HEK293 (cell line): ENCODE measurements around the gene GBP3.

Experiments used
- CTCF ChIA-PET: fragments of 350-600 bp; formaldehyde crosslinking; extraction: SDS; loops from one replicate; lab custom pipeline; 2021; ENCODE audit warnings: antibody characterized with exemption; lab: Yijun Ruan, JAX
- POLR2A ChIA-PET: fragments of 300-600 bp; formaldehyde crosslinking; extraction: SDS; loops from one replicate; lab custom pipeline; 2020; ENCODE audit warnings: antibody characterized with exemption, inconsistent platforms; lab: Yijun Ruan, JAX
- H3K27ac ChIP-seq: fragments of 200-500 bp; sonication (Bioruptor generic); 2 replicates; pipeline ENCODE4 v1.5.1; 2014; ENCODE audit warnings: low read depth, low read length, control low read depth, inconsistent platforms; ENCODE audit errors: extremely low read depth
- H3K36me3 ChIP-seq, 2 experiments: fragments of 200-500 bp in 1 of 2; sonication (Bioruptor generic) in 1 of 2; 1 replicate in 1 of 2; 2 replicates in 1 of 2; pipeline ENCODE4 v1.5.1; 2014 to 2017; ENCODE audit warnings: inconsistent platforms in 2 of 2, low read length in 2 of 2; ENCODE audit not compliant: control insufficient read depth in 2 of 2, insufficient read depth in 1 of 2
- H3K4me1 ChIP-seq: fragments of 200-500 bp; sonication (Bioruptor generic); 2 replicates; pipeline ENCODE4 v1.5.1; 2014; ENCODE audit warnings: mild to moderate bottlenecking, low read length, inconsistent platforms; ENCODE audit not compliant: control insufficient read depth, insufficient read depth
- H3K4me3 ChIP-seq: 2 replicates; pipeline ENCODE4 v1.5.1; 2011; ENCODE audit warnings: low read depth, mild to moderate bottlenecking, control low read depth, low read length, moderate library complexity
- H3K9me3 ChIP-seq: fragments of 200-500 bp; sonication (Bioruptor generic); 2 replicates; pipeline ENCODE4 v1.5.1; 2014; ENCODE audit warnings: low read depth, low read length, inconsistent platforms; ENCODE audit not compliant: control insufficient read depth, insufficient read depth
- FEZF1 ChIP-seq: fragments of 450-650 bp; formaldehyde crosslinking; IDR thresholded peaks from 2 replicates; pipeline ENCODE4 v1.5.1; 2016; ENCODE audit warnings: missing biosample characterization, missing genetic modification characterization
- PRDM6 ChIP-seq: fragments of 450-650 bp; formaldehyde crosslinking; IDR thresholded peaks from 2 replicates; pipeline ENCODE4 v1.5.1; 2017; ENCODE audit warnings: missing biosample characterization, missing genetic modification characterization
- SCRT1 ChIP-seq: fragments of 450-650 bp; formaldehyde crosslinking; IDR thresholded peaks from 2 replicates; pipeline ENCODE4 v1.5.1; 2016; ENCODE audit warnings: missing biosample characterization, missing genetic modification characterization, borderline replicate concordance
- SCRT2 ChIP-seq: fragments of 450-650 bp; formaldehyde crosslinking; IDR thresholded peaks from 2 replicates; pipeline ENCODE4 v1.5.1; 2016; ENCODE audit warnings: missing biosample characterization, missing genetic modification characterization
- TCF7L2 ChIP-seq: IDR thresholded peaks from 2 replicates; pipeline ENCODE4 v1.6.1; 2011; ENCODE audit warnings: low read depth, mild to moderate bottlenecking, inconsistent platforms, low read length, moderate library complexity, borderline replicate concordance
- ZEB2 ChIP-seq: fragments of 450-650 bp; formaldehyde crosslinking; IDR thresholded peaks from 2 replicates; pipeline ENCODE4 v1.5.1; 2016; ENCODE audit warnings: missing biosample characterization, missing genetic modification characterization
- ZNF155 ChIP-seq: fragments of 450-650 bp; formaldehyde crosslinking; IDR thresholded peaks from 2 replicates; pipeline ENCODE4 v1.5.1; 2016; ENCODE audit warnings: missing biosample characterization, missing genetic modification characterization
- ZNF16 ChIP-seq: fragments of 450-650 bp; formaldehyde crosslinking; IDR thresholded peaks from 2 replicates; pipeline ENCODE4 v1.5.1; 2016; ENCODE audit warnings: low read depth, missing biosample characterization, missing genetic modification characterization
- ZNF221 ChIP-seq: fragments of 450-650 bp; formaldehyde crosslinking; IDR thresholded peaks from 2 replicates; pipeline ENCODE4 v1.5.1; 2017; ENCODE audit warnings: missing biosample characterization, missing genetic modification characterization, borderline replicate concordance
- ZNF274 ChIP-seq, 2 experiments: fragments of 200-500 bp in 1 of 2; fragments of 450-650 bp in 1 of 2; sonication (Bioruptor generic) in 1 of 2; formaldehyde crosslinking in 1 of 2; IDR thresholded peaks; 2 replicates each; pipeline versions ENCODE4 v1.5.1 to v1.6.1; 2014 to 2016; ENCODE audit warnings: borderline replicate concordance in 1 of 2, inconsistent platforms in 1 of 2, low read length in 1 of 2, missing biosample characterization in 1 of 2, missing genetic modification characterization in 1 of 2
- ZNF292 ChIP-seq: fragments of 450-650 bp; formaldehyde crosslinking; IDR thresholded peaks from 2 replicates; pipeline ENCODE4 v1.5.1; 2016; ENCODE audit warnings: low read depth, missing biosample characterization, missing genetic modification characterization, borderline replicate concordance
- ZNF473 ChIP-seq: fragments of 450-650 bp; formaldehyde crosslinking; IDR thresholded peaks from 2 replicates; pipeline ENCODE4 v1.5.1; 2017; ENCODE audit warnings: missing biosample characterization, missing genetic modification characterization
- ZNF501 ChIP-seq: fragments of 450-650 bp; formaldehyde crosslinking; IDR thresholded peaks from 2 replicates; pipeline ENCODE4 v1.5.1; 2016; ENCODE audit warnings: missing biosample characterization, missing genetic modification characterization
- ZNF510 ChIP-seq: fragments of 450-650 bp; formaldehyde crosslinking; IDR thresholded peaks from 2 replicates; pipeline ENCODE4 v1.5.1; 2018; ENCODE audit warnings: mild to moderate bottlenecking, missing genetic modification characterization, missing biosample characterization; ENCODE audit not compliant: insufficient replicate concordance
- ZNF626 ChIP-seq: fragments of 450-650 bp; sonication (Bioruptor Pico); formaldehyde crosslinking; IDR thresholded peaks from 2 replicates; pipeline ENCODE4 v1.5.1; 2018; ENCODE audit warnings: missing biosample characterization, missing genetic modification characterization, inconsistent platforms
- ZNF629 ChIP-seq: fragments of 450-650 bp; formaldehyde crosslinking; IDR thresholded peaks from 2 replicates; pipeline ENCODE4 v1.5.1; 2017; ENCODE audit warnings: missing biosample characterization, missing genetic modification characterization
- ZNF658 ChIP-seq: fragments of 450-650 bp; formaldehyde crosslinking; IDR thresholded peaks from 2 replicates; pipeline ENCODE4; 2016; ENCODE audit warnings: missing biosample characterization, missing genetic modification characterization
- ZNF785 ChIP-seq: fragments of 450-650 bp; formaldehyde crosslinking; IDR thresholded peaks from 2 replicates; pipeline ENCODE4 v1.5.1; 2016; ENCODE audit warnings: missing biosample characterization, missing genetic modification characterization
- ZNF843 ChIP-seq: fragments of 450-650 bp; formaldehyde crosslinking; IDR thresholded peaks from 2 replicates; pipeline ENCODE4 v1.5.1; 2016; ENCODE audit warnings: missing biosample characterization, missing genetic modification characterization
- TF ChIP-seq, protein P1 (sequence below): fragments of 450-650 bp; formaldehyde crosslinking; IDR thresholded peaks from 2 replicates; pipeline ENCODE4; 2016; ENCODE audit warnings: missing biosample characterization, missing genetic modification characterization
- TF ChIP-seq, protein P2 (sequence below): fragments of 450-650 bp; formaldehyde crosslinking; IDR thresholded peaks from 2 replicates; pipeline ENCODE4 v1.5.1; 2016; ENCODE audit warnings: missing biosample characterization, missing genetic modification characterization

GBP3 gene

DNA sequence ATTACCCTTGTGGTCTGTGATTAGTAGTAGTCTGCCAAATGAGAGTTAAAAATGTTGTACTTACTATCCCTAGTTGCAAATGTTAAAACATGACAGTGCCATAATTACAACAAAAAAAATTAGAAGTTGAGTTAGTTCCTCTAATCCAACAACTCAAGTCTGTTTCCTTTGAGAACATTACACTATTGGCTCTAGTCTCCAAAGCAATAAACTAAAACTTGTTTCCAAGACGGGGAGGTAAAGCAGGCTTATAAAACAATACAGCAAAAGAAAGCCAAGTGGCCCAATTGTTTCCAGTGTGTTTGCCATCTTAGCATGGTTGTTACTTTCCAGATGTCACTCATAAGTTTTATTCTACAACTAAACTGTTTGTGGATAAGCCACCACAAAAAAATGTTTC lies 41.8 kb downstream of the GBP3 start (continued):
- TF ChIP-seq ZNF658 (tag by site-specific recombination) (no peak), ZNF785 (tag by site-specific recombination) (no peak), ZNF292 (no peak), ZNF473 (tag by site-specific recombination) (no peak), SCRT1 (tag by site-specific recombination) (no peak), ZNF221 (tag by site-specific recombination) (no peak)

DNA sequence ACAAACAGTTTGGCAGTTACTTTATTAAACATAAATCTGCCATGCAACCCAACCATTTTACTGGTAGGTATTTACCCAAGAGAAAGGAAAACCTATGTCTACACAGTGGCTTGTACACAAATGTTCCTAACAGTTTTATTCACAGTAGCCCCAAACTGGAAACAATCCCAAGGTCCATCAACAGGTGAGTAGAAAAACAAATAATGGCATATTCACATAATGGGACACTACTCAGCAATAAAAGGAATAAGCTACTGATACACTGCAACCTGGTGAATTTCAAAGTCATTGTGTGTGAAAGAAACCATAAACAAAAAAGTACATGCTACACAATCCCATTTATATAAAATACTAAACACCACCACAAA lies 42.9 kb downstream of the GBP3 start:
- CTCF ChIA-PET, result interaction anchor here (0.5 kb wide), 1 partner anchor 619 kb away, joined by 4 read pairs; no protein-coding TSS in a partner anchor
- TF ChIP-seq ZNF274 (IDR thresholded peaks at IDR 0.05; ENCODE audit: low read length) (no peak), ZNF274 (tag by site-specific recombination; IDR thresholded peaks at IDR 0.05; ENCODE audit: borderline replicate concordance) (no peak), SCRT2 (tag by site-specific recombination) (peak; percentile 69; the same call in 1 of the 2 replicates), SCRT1 (tag by site-specific recombination) (peak; percentile 58; the same call in 1 of the 2 replicates), ZNF16 (no peak)
- TF ChIP-seq, protein P1, sequence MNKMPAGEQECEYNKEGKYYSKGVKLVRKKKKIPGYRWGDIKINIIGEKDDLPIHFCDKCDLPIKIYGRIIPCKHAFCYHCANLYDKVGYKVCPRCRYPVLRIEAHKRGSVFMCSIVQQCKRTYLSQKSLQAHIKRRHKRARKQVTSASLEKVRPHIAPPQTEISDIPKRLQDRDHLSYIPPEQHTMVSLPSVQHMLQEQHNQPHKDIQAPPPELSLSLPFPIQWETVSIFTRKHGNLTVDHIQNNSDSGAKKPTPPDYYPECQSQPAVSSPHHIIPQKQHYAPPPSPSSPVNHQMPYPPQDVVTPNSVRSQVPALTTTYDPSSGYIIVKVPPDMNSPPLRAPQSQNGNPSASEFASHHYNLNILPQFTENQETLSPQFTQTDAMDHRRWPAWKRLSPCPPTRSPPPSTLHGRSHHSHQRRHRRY (tag by site-specific recombination), result no peak
- no peaks in the 10 kb centered on the region for H3K9me3 ChIP-seq
- peaks cover 5 to 28% of the 10 kb centered on the region in 2 experiments for H3K36me3 ChIP-seq
- H3K4me1 ChIP-seq, result peaks cover 9% of the 10 kb centered on the region
- no peak overlapping the region for H3K27ac ChIP-seq
- POLR2A ChIA-PET, result no interaction called here
- no peak overlapping the region for H3K4me3 ChIP-seq

DNA sequence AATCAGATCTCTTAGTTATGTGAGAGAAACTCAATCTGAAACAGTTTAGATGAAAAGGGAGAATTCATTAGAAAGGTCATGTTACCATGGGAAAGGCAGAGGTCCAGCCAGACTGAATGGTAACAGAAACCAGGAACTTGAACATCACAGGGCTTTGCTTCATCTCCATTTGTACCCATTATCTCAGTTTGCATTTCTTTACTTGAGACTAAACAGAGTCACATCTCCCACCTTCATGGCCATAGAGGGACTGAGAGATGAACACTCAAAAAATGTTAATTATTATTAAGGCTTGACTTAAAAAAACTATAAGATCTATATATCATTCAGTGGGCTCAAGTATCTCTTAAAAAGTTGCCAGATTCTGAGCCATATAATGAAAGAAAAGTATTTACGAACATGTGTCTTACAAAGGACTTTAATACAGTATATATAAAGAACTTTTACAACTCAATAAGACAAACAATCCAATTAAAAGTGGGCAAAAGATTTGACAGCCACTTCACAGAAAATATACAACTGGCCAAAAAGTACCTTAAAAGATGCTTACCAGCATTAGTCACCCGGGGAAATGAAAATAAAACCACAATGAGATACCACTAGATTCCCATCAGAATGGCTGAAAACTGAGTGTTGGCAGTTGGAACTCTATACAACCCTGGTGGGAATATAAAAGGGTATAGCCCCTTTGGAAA lies 43.5 kb downstream of the GBP3 start:
- Histone ChIP-seq H3K36me3 (peaks cover 5 to 24% of the 10 kb centered on the region in 2 experiments), H3K27ac (no peak overlapping the region), H3K4me1 (peaks cover 7% of the 10 kb centered on the region), H3K9me3 (no peaks in the 10 kb centered on the region), H3K4me3 (no peak overlapping the region)
- POLR2A ChIA-PET, result no interaction called here
- CTCF ChIA-PET, result interaction anchor here (0.5 to 0.6 kb wide), 2 partner anchors 379 to 620 kb away, joined by 3 to 4 read pairs; no protein-coding TSS in a partner anchor
- TF ChIP-seq TCF7L2, result no peak
- peak; percentile 44; the same call in 1 of the 2 replicates for TF ChIP-seq PRDM6 (tag by site-specific recombination)
- TF ChIP-seq ZNF626 (tag by site-specific recombination), result no peak
- no peak for TF ChIP-seq ZNF155
- TF ChIP-seq, protein P2, sequence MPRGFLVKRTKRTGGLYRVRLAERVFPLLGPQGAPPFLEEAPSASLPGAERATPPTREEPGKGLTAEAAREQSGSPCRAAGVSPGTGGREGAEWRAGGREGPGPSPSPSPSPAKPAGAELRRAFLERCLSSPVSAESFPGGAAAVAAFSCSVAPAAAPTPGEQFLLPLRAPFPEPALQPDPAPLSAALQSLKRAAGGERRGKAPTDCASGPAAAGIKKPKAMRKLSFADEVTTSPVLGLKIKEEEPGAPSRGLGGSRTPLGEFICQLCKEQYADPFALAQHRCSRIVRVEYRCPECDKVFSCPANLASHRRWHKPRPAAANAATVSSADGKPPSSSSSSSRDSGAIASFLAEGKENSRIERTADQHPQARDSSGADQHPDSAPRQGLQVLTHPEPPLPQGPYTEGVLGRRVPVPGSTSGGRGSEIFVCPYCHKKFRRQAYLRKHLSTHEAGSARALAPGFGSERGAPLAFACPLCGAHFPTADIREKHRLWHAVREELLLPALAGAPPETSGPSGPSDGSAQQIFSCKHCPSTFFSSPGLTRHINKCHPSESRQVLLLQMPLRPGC (tag by site-specific recombination), result no peak
- no peak for TF ChIP-seq ZNF501 (tag by site-specific recombination)
- TF ChIP-seq ZNF785 (tag by site-specific recombination), result no peak
- no peak; the same call in 1 of the 2 replicates for TF ChIP-seq FEZF1 (tag by site-specific recombination)
- no peak for TF ChIP-seq ZEB2 (tag by site-specific recombination)
- 0 out of 2 replicates have a peak, but pooled peaks have one; percentile 36 for TF ChIP-seq ZNF843
- TF ChIP-seq ZNF510, result no peak
- no peak for TF ChIP-seq ZNF629
